ENCODE data around the gene RELL1.

RELL1 gene

DNA sequence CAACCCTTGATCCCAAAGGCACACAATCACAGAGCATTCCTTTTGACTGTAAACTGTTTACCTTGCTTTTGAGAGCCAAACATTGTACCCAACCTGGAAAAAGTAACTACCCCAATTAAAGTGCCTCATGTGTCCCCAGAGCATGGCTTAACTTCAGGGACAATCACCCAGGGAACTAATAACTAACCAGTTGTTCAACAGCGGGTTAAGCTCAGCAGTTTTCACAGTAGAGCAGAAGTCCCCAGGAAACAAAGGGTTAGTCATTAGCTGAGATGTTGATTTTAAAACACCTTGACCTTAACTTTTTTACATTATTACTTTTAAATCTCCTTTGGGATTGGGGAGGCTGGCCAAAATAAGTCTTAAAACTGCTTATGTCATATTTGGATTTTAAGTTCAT, 94.8 kb downstream of the RELL1 start:
- no peak for DNase-seq

DNA sequence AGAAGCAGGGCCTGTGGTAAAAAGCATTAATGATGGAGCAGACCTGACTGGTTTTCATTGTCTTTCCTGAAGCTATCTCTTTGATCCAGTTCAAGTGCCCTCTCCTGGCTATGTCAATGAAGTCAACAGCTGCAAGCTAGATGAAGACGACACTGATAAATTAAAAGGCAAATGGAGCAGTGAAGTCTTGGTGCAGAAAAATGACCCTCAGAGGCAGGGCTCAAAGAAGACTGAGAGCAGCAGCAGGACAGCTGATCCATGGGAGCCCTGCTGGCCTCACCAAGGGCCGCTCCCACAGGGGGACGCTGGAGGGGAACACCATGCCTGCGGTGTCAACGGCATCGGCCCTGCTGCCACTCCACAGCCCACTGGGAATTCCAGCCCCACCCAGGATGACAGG, 96.2 kb downstream of the RELL1 start:
- no peak for DNase-seq

DNA sequence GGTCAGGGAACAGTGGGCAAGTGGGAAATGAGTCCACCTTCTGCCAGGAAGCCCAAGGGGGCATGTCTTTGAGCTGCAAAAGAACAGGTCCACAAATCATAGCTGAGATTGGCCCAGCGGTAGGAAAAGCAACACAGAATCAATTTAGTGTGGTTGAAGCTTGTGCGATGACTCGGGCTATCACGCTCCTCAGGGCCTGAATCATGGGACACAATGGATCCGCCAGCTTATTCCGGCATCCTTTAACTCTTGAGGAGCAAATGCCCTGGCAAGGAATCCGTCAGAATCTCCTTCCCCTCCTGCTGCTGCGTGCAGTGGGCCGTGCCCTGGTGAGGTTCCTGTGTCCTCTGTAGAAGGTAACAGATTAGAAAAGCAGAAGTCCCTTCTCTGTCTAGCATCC, 98.0 kb downstream of the RELL1 start:
- DNase-seq = no peak

DNA sequence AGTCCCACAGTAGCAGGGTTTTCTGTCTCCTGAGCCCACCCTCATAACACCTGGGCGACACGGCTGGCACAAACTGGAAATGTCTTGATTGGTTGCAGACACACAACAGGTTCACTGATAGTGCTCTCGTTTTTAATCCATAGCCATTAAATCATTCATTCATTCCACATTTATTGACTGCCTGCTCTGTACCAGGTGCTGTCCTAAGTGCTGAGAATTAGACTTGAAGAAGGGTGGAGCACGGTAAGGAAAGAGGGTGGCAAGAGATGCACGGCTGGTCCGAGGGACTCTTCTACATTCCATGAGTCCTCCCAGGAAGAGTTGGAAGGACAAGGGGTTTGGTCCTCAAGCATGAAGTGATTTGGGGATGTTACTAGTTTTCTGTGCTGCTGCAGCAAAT, 100.0 kb downstream of the RELL1 start:
- DNase-seq = no peak

DNA sequence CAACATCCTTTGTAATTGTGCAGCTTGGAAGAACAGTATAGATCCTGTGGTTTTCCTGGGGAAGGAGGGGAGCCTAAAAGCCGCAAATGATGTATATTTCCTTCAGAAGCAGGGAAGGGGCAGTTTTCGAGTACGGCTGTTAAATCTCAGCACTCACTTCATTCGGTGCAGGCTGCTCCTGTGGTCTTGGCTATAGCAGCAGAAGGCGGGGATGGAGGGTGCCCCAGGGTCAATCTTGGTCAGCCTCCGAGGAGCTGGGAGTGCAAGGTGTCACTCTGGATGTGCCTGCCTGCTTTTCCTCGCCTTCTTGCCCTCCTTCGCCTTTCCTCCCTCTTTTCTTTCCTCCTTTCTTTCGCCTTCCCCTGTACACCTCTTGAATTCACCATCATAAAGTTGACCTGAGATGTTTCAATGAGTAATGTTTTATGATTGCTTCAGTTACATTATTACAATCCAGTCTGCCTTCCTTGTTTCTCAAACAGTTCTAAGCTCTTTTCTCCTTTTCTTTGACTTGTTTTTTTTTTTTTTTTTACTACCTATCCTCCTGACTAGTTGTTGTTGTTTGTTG, 101.6 kb downstream of the RELL1 start:
- DNase-seq = no peak

DNA sequence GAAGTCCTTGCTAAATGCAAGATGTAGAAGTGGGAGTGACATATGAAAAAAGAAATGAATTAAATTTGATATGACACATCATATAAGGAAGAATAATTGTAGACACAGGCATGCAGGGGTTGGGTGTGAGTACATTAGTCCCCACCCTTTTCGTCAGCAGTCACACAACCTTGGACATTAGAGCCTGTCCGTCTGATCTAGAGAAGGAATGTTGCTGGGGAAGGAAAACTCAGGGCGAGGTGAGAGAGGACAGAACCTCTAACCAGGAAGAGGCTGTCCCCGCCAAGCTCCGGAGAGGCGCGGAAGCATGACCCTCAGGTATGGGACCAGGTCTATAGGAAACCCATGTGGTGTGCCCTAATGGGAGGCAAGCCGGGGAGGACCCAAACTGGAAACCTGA, 102.1 kb downstream of the RELL1 start:
- DNase-seq = no peak

DNA sequence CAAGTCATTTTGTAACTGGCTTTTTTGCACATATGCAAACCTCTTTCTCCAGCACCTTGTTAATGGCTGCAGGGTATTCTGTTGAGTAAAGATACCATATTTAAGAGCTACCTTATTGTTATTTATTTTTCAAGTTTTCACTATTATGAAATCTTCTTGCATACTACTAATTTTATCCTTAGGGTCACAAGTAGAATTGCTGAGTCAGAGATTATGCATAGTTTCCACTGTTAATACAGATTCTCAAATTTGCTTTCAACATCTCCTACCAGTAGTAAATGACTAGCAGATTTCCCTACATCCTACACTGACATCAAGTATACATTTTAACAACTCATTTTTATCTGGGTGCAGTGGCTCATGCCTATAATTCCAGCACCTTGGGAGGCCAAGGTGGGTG, 112.6 kb downstream of the RELL1 start:
- DNase-seq = no peak

DNA sequence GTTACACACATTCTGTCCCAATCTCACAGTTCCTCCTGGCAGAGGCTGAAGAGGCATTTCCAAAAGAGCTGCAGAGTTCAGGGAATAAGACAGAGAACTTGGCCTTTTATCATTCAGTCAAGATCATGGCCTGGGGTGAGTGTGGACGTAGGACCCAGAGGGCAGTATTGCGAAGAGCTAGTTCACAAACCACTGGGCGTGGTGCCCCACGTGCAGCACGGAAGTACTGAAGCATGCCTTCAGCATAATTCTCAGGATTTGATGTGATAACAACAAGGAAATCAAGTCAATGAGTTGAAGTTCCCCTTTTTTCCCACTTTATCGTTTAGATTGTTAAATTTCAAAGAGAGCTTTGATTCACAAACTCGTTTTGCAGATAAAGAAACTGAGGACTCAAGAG, 117.7 kb downstream of the RELL1 start:
- DNase-seq = no peak

DNA sequence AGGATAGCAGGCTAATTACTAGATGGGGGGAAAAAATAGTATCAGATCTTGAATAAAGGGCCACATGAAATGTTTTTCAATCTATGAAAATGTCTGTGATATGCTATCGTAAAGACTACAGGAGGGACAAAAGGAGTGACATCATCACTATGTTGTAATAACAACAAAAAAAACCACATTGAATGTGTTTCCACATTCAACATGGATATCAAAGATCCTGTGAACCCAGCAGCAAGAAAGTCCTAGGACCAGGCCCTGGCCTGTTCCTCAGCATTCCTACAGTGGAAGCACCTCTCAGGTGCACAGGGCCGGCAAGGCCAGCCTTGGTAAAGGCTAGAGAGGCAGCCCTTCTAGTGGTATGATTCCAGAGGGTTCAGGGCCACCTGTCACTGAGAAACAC, 118.3 kb downstream of the RELL1 start:
- DNase-seq = no peak

DNA sequence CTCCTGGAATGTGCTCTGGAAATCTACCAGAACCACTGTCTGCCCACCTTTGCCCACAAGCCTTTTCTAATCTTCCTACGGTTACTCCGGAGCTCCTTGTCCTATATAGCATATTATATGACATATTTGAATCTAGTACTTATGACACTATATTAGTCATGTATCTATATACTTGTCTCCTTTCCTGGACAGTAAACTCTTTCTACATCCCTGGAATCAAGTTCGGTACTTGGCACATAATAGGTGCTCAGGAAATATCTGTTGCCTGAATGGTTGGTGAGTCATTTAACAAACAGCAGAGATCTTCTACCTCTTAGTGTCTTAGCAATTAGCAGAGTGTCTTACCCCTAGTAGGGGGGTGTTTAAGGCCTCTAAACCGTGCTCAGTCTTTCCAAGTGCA, 123.6 kb downstream of the RELL1 start:
- no peak for DNase-seq

DNA sequence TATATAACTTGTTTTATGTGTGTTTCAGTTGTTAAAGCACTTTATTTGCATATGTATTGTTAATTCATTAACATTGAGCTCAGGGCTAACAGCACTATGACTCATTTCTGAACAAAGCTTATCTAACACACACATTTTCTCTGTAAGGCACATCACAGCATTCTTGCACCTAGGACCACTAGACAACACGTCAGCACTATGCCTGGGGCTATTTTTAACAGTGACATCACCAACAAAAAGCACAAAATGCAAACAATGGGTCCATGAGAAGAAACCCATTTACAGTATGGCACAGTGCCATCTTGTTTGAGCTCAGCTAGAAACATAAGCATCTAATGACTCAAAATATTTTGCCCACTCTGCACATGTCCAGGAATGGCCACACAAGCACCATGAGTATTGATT, 124.4 kb downstream of the RELL1 start:
- no peak for DNase-seq

DNA sequence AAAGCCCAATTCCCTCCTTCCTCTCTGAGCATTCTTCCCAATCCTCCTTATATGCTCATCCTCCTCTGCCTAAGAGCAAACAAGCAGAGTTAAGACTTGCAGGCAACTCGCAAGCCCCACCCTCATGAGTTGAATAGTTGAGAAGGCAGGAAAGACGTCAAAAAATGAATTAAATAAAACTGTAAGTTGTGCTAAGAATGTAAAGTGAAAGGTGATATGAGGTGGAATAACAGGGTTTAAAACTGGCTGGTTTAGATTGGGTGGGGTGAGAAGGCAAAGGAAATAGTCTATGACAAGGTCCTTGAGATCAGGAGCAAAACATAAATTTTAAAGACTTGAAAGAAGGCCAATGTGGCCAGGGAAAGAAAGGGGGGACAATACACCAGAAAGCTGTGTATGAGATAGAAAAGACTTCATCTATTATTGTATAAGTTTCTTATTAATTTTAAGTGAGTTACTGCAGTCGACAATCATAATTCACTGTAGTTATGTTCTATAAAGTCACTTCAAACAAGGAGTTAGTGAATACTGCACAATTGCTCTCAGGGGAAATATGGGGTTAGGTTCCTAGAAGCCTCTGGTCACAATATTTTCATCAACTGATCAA, 124.9 kb downstream of the RELL1 start:
- no peak for DNase-seq

Measured in KG1 (cell line).